Adrenal gland (tissue), 12 donors: ENCODE data around the gene ABCB9. TPM values are rescaled to one million over a fixed set of nuclear protein-coding genes. Genes with fewer than 3 reads are reported as not detected.
A peak's percentile ranks its signal among the peaks of the same experiment; 100 is the strongest.

Experiments
- DNase-seq, 7 donors: peaks; one replicate each; pipeline ENCODE4 v3.0.0-alpha.2; 2019 to 2020
- H3K27ac ChIP-seq, 5 donors: fragments of 200-600 bp; sonication (generic) in 4 of 5; 1 replicate in 3 of 5; 2 replicates in 2 of 5; pipeline versions ENCODE4 v1.5.1 to v1.8.0; 2016 to 2020; ENCODE audit warnings: mild to moderate bottlenecking in 1 of 5
- H3K27me3 ChIP-seq: fragments of 200-600 bp; 2 replicates; pipeline ENCODE4 v1.8.0; 2021
- H3K36me3 ChIP-seq, 2 donors: fragments of 200-600 bp; replicated peaks in 1 of 2; 1 replicate in 1 of 2; 2 replicates in 1 of 2; pipeline versions ENCODE4 v1.5.1 to v1.8.0; 2018 to 2022
- H3K4me1 ChIP-seq, 2 donors: fragments of 200-600 bp; replicated peaks in 1 of 2; 1 replicate in 1 of 2; 2 replicates in 1 of 2; pipeline versions ENCODE4 v1.5.1 to v1.8.0; 2018 to 2021
- H3K4me3 ChIP-seq, 4 donors: fragments of 200-600 bp; sonication (generic) in 3 of 4; one replicate each; pipeline ENCODE4 v1.5.1; 2016 to 2018
- H3K9me3 ChIP-seq, 3 donors: fragments of 200-600 bp; sonication (generic) in 1 of 3; replicated peaks in 1 of 3; 1 replicate in 2 of 3; 2 replicates in 1 of 3; pipeline versions ENCODE4 v1.5.1 to v1.8.0; 2016 to 2021
- POLR2A ChIP-seq, 2 donors: fragments of 450-650 bp; IDR thresholded peaks; one replicate each; pipeline ENCODE4 v1.6.1; 2017; ENCODE audit warnings: antibody characterized with exemption in 2 of 2, mild to moderate bottlenecking in 2 of 2, moderate library complexity in 1 of 2
- whole genome bisulfite sequencing, 4 donors: extraction: QIAGEN DNeasy Blood & Tissue Kit in 2 of 4; methylation state at CpG; one replicate each; pipeline versions ENCODE4 v1.1.5 to v1.1.7; 2013 to 2017; 5-methylcytosine and 5-hydroxymethylcytosine counted together
- intact Hi-C, 2 donors: fragments of 100-400 bp; cut with DNase I; formaldehyde crosslinking; loops; one replicate each; pipeline versions ENCODE4 v1.14.1 to v1.15.0; 2022 to 2023
- polyA plus RNA-seq, 3 donors: library from polyadenylated mRNA; stranded (reverse); fragments of 200-250 nt in 2 of 3; fragments of 350-450 nt in 1 of 3; fragmentation: Illumina TruSeq in 1 of 3; extraction: RNeasy Lipid Tissue Mini Kit (QIAGEN cat#74804) in 1 of 3; gene quantifications; one replicate each; pipeline ENCODE4 v1.2.3, GENCODE V29; 2013 to 2014
- total RNA-seq, 9 donors: library from RNA; depleted of rRNA in 4 of 9; stranded (reverse); fragments of >200 nt in 4 of 9; fragments of 120-200 nt in 1 of 9; fragmentation: NEBNext Ultra II Directional in 1 of 9; extraction: Animal tissue kit (Norgen Biotek cat#: 25700) in 1 of 9; gene quantifications; one replicate each; pipeline versions ENCODE4 v1.1.0 to v1.2.4, GENCODE V29; 2013 to 2023
- TF ChIP-seq, protein P1 (sequence below), 6 experiments: fragments of 450-650 bp in 4 of 6; fragments of 200-600 bp in 2 of 6; sonication (generic) in 1 of 6; IDR thresholded peaks; 1 replicate in 5 of 6; 2 replicates in 1 of 6; pipeline versions ENCODE4 v1.5.1 to v1.8.0; 2016 to 2021; ENCODE audit warnings: antibody characterized with exemption in 6 of 6, mild to moderate bottlenecking in 2 of 6, moderate library complexity in 1 of 6
- donor health status: healthy with polysubstance abuse.
- donor health status: Bipolar disorder and iron deficiency.
- donor health status: DM: yes; HTN: yes; CAD: no.
- donor health status: DM: no; HTN: no; CAD: no.
- donor health status: DM: no; HTN: no; CAD: no.
- donor health status: DM: yes; HTN: yes; CAD: no.

Gene ABCB9
- total and polyA plus RNA-seq, 12 donors, result 2.0 to 10.0 (median 6.2) TPM

DNA sequence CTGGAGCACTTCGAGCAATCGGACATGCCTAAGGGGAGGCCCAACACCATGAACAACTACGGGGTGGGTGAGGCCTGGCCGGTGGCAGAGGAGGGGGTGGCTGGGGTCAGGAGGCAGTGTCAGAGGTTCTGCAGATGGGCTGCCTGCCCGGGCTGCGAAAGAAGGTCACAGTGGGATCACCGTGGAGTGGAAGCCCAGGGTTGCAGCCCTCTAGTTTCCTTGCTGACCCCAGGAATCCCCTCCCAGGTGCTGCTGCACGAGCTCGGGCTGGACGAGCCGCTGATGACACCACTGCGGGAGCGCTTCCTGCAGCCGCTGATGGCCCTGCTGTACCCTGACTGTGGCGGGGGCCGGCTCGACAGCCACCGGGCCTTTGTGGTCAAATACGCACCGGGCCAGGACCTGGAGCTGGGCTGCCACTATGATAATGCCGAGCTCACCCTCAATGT, 12.3 kb upstream of the ABCB9 start:
- TF ChIP-seq POLR2A (IDR thresholded peaks at IDR 0.05), result no peak
- TF ChIP-seq, protein P1, sequence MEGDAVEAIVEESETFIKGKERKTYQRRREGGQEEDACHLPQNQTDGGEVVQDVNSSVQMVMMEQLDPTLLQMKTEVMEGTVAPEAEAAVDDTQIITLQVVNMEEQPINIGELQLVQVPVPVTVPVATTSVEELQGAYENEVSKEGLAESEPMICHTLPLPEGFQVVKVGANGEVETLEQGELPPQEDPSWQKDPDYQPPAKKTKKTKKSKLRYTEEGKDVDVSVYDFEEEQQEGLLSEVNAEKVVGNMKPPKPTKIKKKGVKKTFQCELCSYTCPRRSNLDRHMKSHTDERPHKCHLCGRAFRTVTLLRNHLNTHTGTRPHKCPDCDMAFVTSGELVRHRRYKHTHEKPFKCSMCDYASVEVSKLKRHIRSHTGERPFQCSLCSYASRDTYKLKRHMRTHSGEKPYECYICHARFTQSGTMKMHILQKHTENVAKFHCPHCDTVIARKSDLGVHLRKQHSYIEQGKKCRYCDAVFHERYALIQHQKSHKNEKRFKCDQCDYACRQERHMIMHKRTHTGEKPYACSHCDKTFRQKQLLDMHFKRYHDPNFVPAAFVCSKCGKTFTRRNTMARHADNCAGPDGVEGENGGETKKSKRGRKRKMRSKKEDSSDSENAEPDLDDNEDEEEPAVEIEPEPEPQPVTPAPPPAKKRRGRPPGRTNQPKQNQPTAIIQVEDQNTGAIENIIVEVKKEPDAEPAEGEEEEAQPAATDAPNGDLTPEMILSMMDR (IDR thresholded peaks at IDR 0.05), result no peak
- Histone ChIP-seq H3K4me1 (peaks cover 40 to 66% of the 10 kb centered on the region in 2 donors), H3K27me3 (no peaks in the 10 kb centered on the region), H3K9me3 (no peaks in the 10 kb centered on the region), H3K27ac (no peak overlapping the region), H3K36me3 (peaks cover 0 to 4% of the 10 kb centered on the region in 2 donors), H3K4me3 (no peak overlapping the region)
- intact Hi-C loops, result no loop called here
- WGBS, 4 donors, result 80 to 90% (median 85%) methylated on average over 4 to 21 of the region's 21 CpGs
- peak in 2 of 7 donors; percentile 7 to 25 for DNase-seq

DNA sequence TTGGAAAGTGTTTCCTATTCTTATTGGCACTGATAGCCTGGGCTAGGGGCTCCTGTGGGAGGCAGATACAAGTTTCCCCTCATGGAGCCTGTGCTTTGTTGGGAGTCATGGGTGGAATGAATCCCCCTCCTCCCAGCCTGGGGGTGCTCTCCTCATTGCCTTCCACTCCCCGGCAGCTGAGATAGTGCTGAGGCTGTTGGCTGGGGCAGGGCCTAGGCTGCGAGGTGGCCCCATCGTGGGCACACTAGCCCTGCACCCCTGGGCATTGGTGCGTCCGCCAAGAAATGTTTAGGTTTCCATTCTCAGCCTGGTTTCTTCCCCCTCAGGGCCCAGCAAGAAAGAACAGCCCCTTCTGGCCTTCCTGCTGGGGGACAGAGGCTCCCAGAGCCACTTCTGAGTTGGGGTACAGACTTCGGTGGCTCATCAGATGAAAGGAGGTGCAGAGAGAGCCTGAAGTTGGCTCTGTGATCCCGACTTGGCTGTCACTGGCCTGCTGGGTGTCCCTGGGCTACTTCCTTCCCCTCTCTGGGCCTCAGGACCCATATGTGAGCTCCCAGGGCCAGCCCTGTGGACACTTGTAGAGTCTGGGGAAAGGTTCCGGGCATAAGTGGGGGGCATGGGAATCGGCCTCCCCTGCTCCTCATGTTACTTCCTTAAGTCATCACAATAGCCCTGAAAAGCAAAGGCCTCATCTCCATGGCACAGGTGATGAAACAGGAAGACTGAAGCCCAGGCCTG, 11.6 kb upstream of the ABCB9 start:
- H3K36me3 ChIP-seq, result peaks cover 0 to 4% of the 10 kb centered on the region in 2 donors

DNA sequence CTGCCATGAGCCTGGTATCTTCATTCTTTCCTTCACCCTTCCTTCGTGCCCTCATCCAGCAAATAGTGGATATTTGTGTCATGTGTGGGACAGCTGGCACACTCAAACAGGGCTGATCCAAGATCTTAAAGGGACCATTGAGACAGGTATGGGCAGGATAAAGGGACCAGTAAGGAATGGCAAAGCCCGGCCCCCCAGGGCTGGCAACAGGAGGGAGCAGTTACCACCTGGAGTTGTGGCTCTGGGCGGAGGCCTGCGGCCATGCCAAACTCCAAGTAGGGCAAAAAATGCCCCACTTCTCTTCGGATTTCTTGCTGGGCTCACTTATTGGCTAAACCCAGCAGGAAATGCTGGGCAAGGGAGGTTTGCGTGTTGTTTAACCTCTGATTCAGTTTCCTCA, 10.9 kb upstream of the ABCB9 start:
- 76 to 89% (median 85%) methylated on average over 4 to 6 of the region's 6 CpGs for WGBS, 4 donors
- Histone ChIP-seq H3K4me1 (peaks cover 34 to 52% of the 10 kb centered on the region in 2 donors), H3K27ac (no peak overlapping the region), H3K27me3 (no peaks in the 10 kb centered on the region), H3K36me3 (peaks cover 0 to 4% of the 10 kb centered on the region in 2 donors), H3K4me3 (no peak overlapping the region), H3K9me3 (no peaks in the 10 kb centered on the region)
- DNase-seq, result no peak
- TF ChIP-seq, protein P1 (IDR thresholded peaks at IDR 0.05), result no peak
- TF ChIP-seq POLR2A (IDR thresholded peaks at IDR 0.05), result no peak
- intact Hi-C loops, result no loop called here

More for the DNA sequence above, 11.6 kb upstream of the ABCB9 start:
- no peak for TF ChIP-seq POLR2A (IDR thresholded peaks at IDR 0.05)
- TF ChIP-seq, protein P1 (IDR thresholded peaks at IDR 0.05), result no peak
- no peak for DNase-seq
- 80 to 93% (median 83%) methylated on average over 7 to 9 of the region's 9 CpGs for WGBS, 4 donors
- no peak overlapping the region for H3K4me3 ChIP-seq
- no peaks in the 10 kb centered on the region for H3K9me3 ChIP-seq
- H3K4me1 ChIP-seq, result peaks cover 40 to 59% of the 10 kb centered on the region in 2 donors
- no peaks in the 10 kb centered on the region for H3K27me3 ChIP-seq
- H3K27ac ChIP-seq, result no peak overlapping the region
- intact Hi-C loops, result no loop called here

DNA sequence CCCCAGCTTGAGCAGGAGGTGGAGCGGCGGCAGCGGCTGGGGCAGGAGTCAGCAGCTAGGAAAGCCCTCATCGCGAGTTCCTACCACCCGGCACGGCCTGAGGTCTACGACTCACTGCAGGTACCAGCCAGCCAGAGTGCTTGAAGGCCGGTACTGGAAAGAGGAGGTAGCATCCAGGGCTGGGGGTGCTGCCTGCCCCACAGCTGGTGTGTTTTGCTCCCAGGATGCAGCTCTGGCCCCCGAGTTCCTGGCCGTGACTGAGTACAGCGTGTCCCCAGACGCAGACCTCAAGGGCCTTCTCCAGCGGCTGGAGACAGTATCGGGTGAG, 10.3 kb upstream of the ABCB9 start:
- no peak overlapping the region for H3K4me3 ChIP-seq
- WGBS, 4 donors, result 61 to 71% (median 68%) methylated on average over 8 to 15 of the region's 15 CpGs
- peaks cover 28 to 47% of the 10 kb centered on the region in 2 donors for H3K4me1 ChIP-seq
- no peak overlapping the region for H3K27ac ChIP-seq
- no peaks in the 10 kb centered on the region for H3K27me3 ChIP-seq
- intact Hi-C loops, result no loop called here
- H3K36me3 ChIP-seq, result peaks cover 0 to 4% of the 10 kb centered on the region in 2 donors
- DNase-seq, result peak in 1 of 7 donors; percentile 30
- no peak for TF ChIP-seq POLR2A (IDR thresholded peaks at IDR 0.05)
- TF ChIP-seq, protein P1 (IDR thresholded peaks at IDR 0.05), result no peak
- H3K9me3 ChIP-seq, result no peaks in the 10 kb centered on the region
